Panc1 (cell line): Measurements from ENCODE around the gene U2AF1L4. TPM values are rescaled to one million over a fixed set of nuclear protein-coding genes. Genes with fewer than 3 reads are reported as not detected.

Experiments
- ATAC-seq: fragments of 200-7000 bp; cut with Tn5 transposase; 2 replicates; pipeline ENCODE4 v1.9.1; 2020; ENCODE audit warnings: mild to moderate bottlenecking, moderate library complexity
- BruUV-seq: library from RNA; stranded (reverse); fragments of 400-500 nt; replicated peaks from 2 replicates; lab custom pipeline; 2021; lab: Mats Ljungman, UMichigan
- CTCF ChIA-PET: fragments of 300-600 bp; sonication (Branson Sonifier 250); formaldehyde crosslinking; loops from one replicate; lab custom pipeline; 2022; ENCODE audit warnings: antibody characterized with exemption; lab: Charles Lee
- POLR2A ChIA-PET: fragments of 300-600 bp; sonication (Branson Sonifier 250); formaldehyde crosslinking; loops from one replicate; lab custom pipeline; 2022; ENCODE audit warnings: antibody characterized with exemption; lab: Charles Lee
- DNase-seq: peaks from one replicate; pipeline ENCODE4 v3.0.0-alpha.2; 2010; ENCODE audit warnings: low read depth, low spot score
- H3K27ac ChIP-seq: 2 replicates; pipeline ENCODE4 v1.5.1; 2011; ENCODE audit warnings: mild to moderate bottlenecking, low read length, inconsistent platforms
- H3K27me3 ChIP-seq: fragments of 200-500 bp; sonication (Bioruptor generic); 2 replicates; pipeline ENCODE4 v1.6.0; 2014; ENCODE audit warnings: low read length, inconsistent platforms; ENCODE audit not compliant: control insufficient read depth, insufficient read depth
- H3K36me3 ChIP-seq: fragments of 200-500 bp; sonication (Bioruptor generic); 2 replicates; pipeline ENCODE4 v1.5.1; 2014; ENCODE audit warnings: inconsistent platforms, mild to moderate bottlenecking, low read length, moderate library complexity; ENCODE audit not compliant: control insufficient read depth, insufficient read depth
- H3K4me1 ChIP-seq: 2 replicates; pipeline ENCODE4 v1.5.1; 2011; ENCODE audit warnings: inconsistent platforms, mild to moderate bottlenecking, low read length, moderate library complexity; ENCODE audit not compliant: control insufficient read depth, insufficient read depth
- H3K4me3 ChIP-seq, 2 experiments: 2 replicates each; pipeline ENCODE4 v1.5.1; 2011 to 2012; ENCODE audit warnings: low read depth in 2 of 2, low read length in 2 of 2, mild to moderate bottlenecking in 2 of 2, inconsistent platforms in 1 of 2, moderate library complexity in 1 of 2
- H3K9me3 ChIP-seq: fragments of 200-500 bp; sonication (Bioruptor generic); 2 replicates; pipeline ENCODE4 v1.5.1; 2014; ENCODE audit warnings: low read depth, mild to moderate bottlenecking, inconsistent platforms, low read length, moderate library complexity; ENCODE audit not compliant: control insufficient read depth, insufficient read depth
- CTCF ChIP-seq: fragments of 450-650 bp; IDR thresholded peaks from 2 replicates; pipeline ENCODE4 v1.5.1; 2017; ENCODE audit warnings: mild to moderate bottlenecking
- POLR2AphosphoS5 ChIP-seq: IDR thresholded peaks from 2 replicates; pipeline ENCODE4 v1.6.1; 2012; ENCODE audit warnings: mild to moderate bottlenecking, low read depth, low read length, moderate library complexity
- SIN3A ChIP-seq: IDR thresholded peaks from 2 replicates; pipeline ENCODE4 v1.6.1; 2012; ENCODE audit warnings: low read depth, mild to moderate bottlenecking, low read length, moderate library complexity, borderline replicate concordance; ENCODE audit not compliant: insufficient read depth
- TCF7L2 ChIP-seq: IDR thresholded peaks from 2 replicates; pipeline ENCODE4 v1.6.1; 2011; ENCODE audit warnings: mild to moderate bottlenecking, low read depth, low read length, inconsistent platforms
- in situ Hi-C: cut with HindIII; loops from 2 replicates; pipeline ENCODE4 v1.10.0; 2016; ENCODE audit warnings: low sequenced_read_pairs, low pct_unique_long_range_greater_than_20kb
- intact Hi-C: fragments of 100-400 bp; cut with micrococcal nuclease; formaldehyde crosslinking; loops from one replicate; pipeline ENCODE4 v1.10.0; 2022; ENCODE audit not compliant: unreplicated experiment
- total RNA-seq: library from RNA; stranded (reverse); gene quantifications from one replicate; pipeline ENCODE4 v1.2.1, GENCODE V29; 2021; ENCODE audit not compliant: unreplicated experiment
- TF ChIP-seq, protein P1 (sequence below), 2 experiments: IDR thresholded peaks; 2 replicates each; pipeline ENCODE4 v1.6.1; 2011 to 2012; ENCODE audit warnings: low read depth in 2 of 2, control low read depth in 1 of 2, low read length in 1 of 2, mild to moderate bottlenecking in 1 of 2, moderate library complexity in 1 of 2; ENCODE audit not compliant: insufficient read depth in 1 of 2

U2AF1L4 gene
- total RNA-seq, 1 experiment from 2014 or later = 29.8 TPM

GRCh38 chr19:35777961-35778360 lies 32.7 kb upstream of the U2AF1L4 start:
- Histone ChIP-seq H3K9me3 (no peaks in the 10 kb centered on the region), H3K27ac (no peak overlapping the region), H3K4me1 (peaks cover 11% of the 10 kb centered on the region; the same call in 1 of the 2 replicates), H3K36me3 (no peaks in the 10 kb centered on the region), H3K4me3 (no peak overlapping the region), H3K27me3 (no peaks in the 10 kb centered on the region)
- ChIA-PET CTCF (no interaction called here), POLR2A (interaction anchor here (0.6 kb wide), 1 partner anchor 15 kb away, joined by 3 read pairs; no protein-coding TSS in a partner anchor)
- DNase-seq (no peak), ATAC-seq (no peak)
- intact Hi-C loops = no loop called here
- BruUV-seq = no TSS peak
- TF ChIP-seq, protein P1, sequence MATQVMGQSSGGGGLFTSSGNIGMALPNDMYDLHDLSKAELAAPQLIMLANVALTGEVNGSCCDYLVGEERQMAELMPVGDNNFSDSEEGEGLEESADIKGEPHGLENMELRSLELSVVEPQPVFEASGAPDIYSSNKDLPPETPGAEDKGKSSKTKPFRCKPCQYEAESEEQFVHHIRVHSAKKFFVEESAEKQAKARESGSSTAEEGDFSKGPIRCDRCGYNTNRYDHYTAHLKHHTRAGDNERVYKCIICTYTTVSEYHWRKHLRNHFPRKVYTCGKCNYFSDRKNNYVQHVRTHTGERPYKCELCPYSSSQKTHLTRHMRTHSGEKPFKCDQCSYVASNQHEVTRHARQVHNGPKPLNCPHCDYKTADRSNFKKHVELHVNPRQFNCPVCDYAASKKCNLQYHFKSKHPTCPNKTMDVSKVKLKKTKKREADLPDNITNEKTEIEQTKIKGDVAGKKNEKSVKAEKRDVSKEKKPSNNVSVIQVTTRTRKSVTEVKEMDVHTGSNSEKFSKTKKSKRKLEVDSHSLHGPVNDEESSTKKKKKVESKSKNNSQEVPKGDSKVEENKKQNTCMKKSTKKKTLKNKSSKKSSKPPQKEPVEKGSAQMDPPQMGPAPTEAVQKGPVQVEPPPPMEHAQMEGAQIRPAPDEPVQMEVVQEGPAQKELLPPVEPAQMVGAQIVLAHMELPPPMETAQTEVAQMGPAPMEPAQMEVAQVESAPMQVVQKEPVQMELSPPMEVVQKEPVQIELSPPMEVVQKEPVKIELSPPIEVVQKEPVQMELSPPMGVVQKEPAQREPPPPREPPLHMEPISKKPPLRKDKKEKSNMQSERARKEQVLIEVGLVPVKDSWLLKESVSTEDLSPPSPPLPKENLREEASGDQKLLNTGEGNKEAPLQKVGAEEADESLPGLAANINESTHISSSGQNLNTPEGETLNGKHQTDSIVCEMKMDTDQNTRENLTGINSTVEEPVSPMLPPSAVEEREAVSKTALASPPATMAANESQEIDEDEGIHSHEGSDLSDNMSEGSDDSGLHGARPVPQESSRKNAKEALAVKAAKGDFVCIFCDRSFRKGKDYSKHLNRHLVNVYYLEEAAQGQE (IDR thresholded peaks at IDR 0.05; ENCODE audit: insufficient read depth in 1 of 2, low read depth in 2 of 2, low read length in 1 of 2) = no peak
- TF ChIP-seq SIN3A (no peak), TCF7L2 (no peak), CTCF (no peak), POLR2AphosphoS5 (no peak)
- in situ Hi-C loops = no loop called here

DNA sequence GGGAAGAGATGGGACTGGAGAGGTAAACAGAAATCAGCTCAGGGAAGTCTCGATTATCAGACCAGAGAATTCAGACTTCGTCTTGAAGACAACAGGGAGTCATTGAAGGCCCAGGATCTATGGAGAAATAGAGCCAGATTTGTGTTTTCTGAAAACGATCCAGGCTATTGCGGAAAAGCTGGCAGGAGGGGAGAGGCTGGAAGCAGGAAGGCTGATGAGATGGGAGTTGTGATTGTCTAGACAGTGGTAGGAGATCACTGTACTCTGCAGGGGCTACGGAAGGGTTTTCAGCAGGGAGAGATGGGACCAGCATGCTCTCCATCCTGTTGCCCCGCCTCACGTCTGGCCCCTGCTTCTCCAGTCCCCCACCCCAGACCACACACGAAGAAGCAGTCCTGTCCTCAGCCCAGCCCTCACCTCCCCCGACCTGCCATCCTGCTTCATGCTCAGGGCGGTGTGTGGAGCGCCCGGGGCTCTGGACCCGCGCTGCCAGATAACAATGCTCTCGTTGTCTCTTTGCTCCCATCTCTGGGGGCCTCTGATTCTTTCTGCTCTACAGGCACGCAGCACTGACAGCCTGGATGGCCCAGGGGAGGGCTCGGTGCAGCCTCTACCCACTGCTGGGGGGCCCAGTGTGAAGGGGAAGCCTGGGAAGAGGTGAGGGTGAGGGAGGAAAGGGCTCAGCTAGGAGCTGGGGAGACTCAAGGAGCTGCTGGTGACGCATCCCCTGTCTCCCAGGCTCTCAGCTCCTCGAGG lies 32.0 kb upstream of the U2AF1L4 start:
- ATAC-seq (no peak), DNase-seq (no peak)
- in situ Hi-C loops (no loop called here), intact Hi-C loops (no loop called here)
- Histone ChIP-seq H3K4me3 (no peak overlapping the region), H3K27me3 (no peaks in the 10 kb centered on the region), H3K27ac (no peak overlapping the region), H3K36me3 (no peaks in the 10 kb centered on the region), H3K9me3 (no peaks in the 10 kb centered on the region), H3K4me1 (peaks cover 11% of the 10 kb centered on the region; the same call in 1 of the 2 replicates)
- POLR2A ChIA-PET = interaction anchor here (0.6 kb wide), 1 partner anchor 14 kb away, joined by 3 read pairs; no protein-coding TSS in a partner anchor
- no peak for TF ChIP-seq CTCF
- no peak for TF ChIP-seq TCF7L2
- no peak for TF ChIP-seq POLR2AphosphoS5
- TF ChIP-seq SIN3A = no peak
- TF ChIP-seq, protein P1 (IDR thresholded peaks at IDR 0.05; ENCODE audit: insufficient read depth in 1 of 2, low read depth in 2 of 2, low read length in 1 of 2) = no peak
- BruUV-seq = TSS peak; percentile 74
- CTCF ChIA-PET = interaction anchor here (0.5 kb wide), 1 partner anchor 83 kb away, joined by 4 read pairs; no protein-coding TSS in a partner anchor
